ENCODE data around the gene KCNK1. TPM values are rescaled to one million over a fixed set of nuclear protein-coding genes. Genes with fewer than 3 reads are reported as not detected.

KCNK1 gene
- 1 to 10 TPM; 7.2 to 9.2 (median 7.7) TPM for polyA plus RNA-seq (ENCODE audit: insufficient read length in 4 of 4)

- DNase-seq (ENCODE audit: low read depth in 4 of 4, low spot score in 3 of 4), result peak; percentile 61 to 72 (median 66)
Measured at GRCh38 chr1:233613252-233614172, at the start of gene KCNK1. Gene KCNK1 (plus strand): TSS chr1:233614106. CDS start chr1:233614172, 66 bp downstream.

GRCh38 chr1:233565313-233565712, 48.6 kb upstream of the KCNK1 start:
- no peak for DNase-seq (ENCODE audit: low read depth in 4 of 4, low spot score in 3 of 4)

- DNase-seq (ENCODE audit: low read depth in 4 of 4, low spot score in 3 of 4), result no peak
Measured at GRCh38 chr1:233566886-233567285, 47.0 kb upstream of the KCNK1 start.

- DNase-seq (ENCODE audit: low read depth in 4 of 4, low spot score in 3 of 4), result peak in 1 of 4 donors; percentile 5
Measured at GRCh38 chr1:233569636-233570035, 44.3 kb upstream of the KCNK1 start.

- DNase-seq (ENCODE audit: low read depth in 4 of 4, low spot score in 3 of 4), result no peak
Measured at GRCh38 chr1:233570216-233570615, 43.7 kb upstream of the KCNK1 start.

- DNase-seq (ENCODE audit: low read depth in 4 of 4, low spot score in 3 of 4), result no peak
Measured at GRCh38 chr1:233570706-233571105, 43.2 kb upstream of the KCNK1 start.

- no peak for DNase-seq (ENCODE audit: low read depth in 4 of 4, low spot score in 3 of 4)
Measured at GRCh38 chr1:233572896-233573295, 41.0 kb upstream of the KCNK1 start.

- DNase-seq (ENCODE audit: low read depth in 4 of 4, low spot score in 3 of 4), result no peak
Measured at GRCh38 chr1:233575450-233575849, 38.5 kb upstream of the KCNK1 start.

- no peak for DNase-seq (ENCODE audit: low read depth in 4 of 4, low spot score in 3 of 4)
Measured at GRCh38 chr1:233582439-233582838, 31.5 kb upstream of the KCNK1 start.

GRCh38 chr1:233584376-233584775, 29.5 kb upstream of the KCNK1 start:
- no peak for DNase-seq (ENCODE audit: low read depth in 4 of 4, low spot score in 3 of 4)

- no peak for DNase-seq (ENCODE audit: low read depth in 4 of 4, low spot score in 3 of 4)
Measured at GRCh38 chr1:233584931-233585330, 29.0 kb upstream of the KCNK1 start.

GRCh38 chr1:233586301-233586700, 27.6 kb upstream of the KCNK1 start:
- DNase-seq (ENCODE audit: low read depth in 4 of 4, low spot score in 3 of 4), result no peak

- DNase-seq (ENCODE audit: low read depth in 4 of 4, low spot score in 3 of 4), result no peak
Measured at GRCh38 chr1:233587196-233587595, 26.7 kb upstream of the KCNK1 start.

- no peak for DNase-seq (ENCODE audit: low read depth in 4 of 4, low spot score in 3 of 4)
Measured at GRCh38 chr1:233587958-233588799, 25.7 kb upstream of the KCNK1 start.

GRCh38 chr1:233597489-233597901, 16.4 kb upstream of the KCNK1 start:
- DNase-seq (ENCODE audit: low read depth in 4 of 4, low spot score in 3 of 4), result no peak

GRCh38 chr1:233598891-233599541, 14.9 kb upstream of the KCNK1 start:
- DNase-seq (ENCODE audit: low read depth in 4 of 4, low spot score in 3 of 4), result no peak

- DNase-seq (ENCODE audit: low read depth in 4 of 4, low spot score in 3 of 4), result no peak
Measured at GRCh38 chr1:233599542-233600073, 14.3 kb upstream of the KCNK1 start.

GRCh38 chr1:233600488-233600887, 13.4 kb upstream of the KCNK1 start:
- no peak for DNase-seq (ENCODE audit: low read depth in 4 of 4, low spot score in 3 of 4)

- DNase-seq (ENCODE audit: low read depth in 4 of 4, low spot score in 3 of 4), result no peak
Measured at GRCh38 chr1:233603478-233603877, 10.4 kb upstream of the KCNK1 start.

- DNase-seq (ENCODE audit: low read depth in 4 of 4, low spot score in 3 of 4), result no peak
Measured at GRCh38 chr1:233605205-233605604, 8.7 kb upstream of the KCNK1 start.

- no peak for DNase-seq (ENCODE audit: low read depth in 4 of 4, low spot score in 3 of 4)
Measured at GRCh38 chr1:233606813-233607212, 7.1 kb upstream of the KCNK1 start.

All from right renal pelvis (tissue), 4 donors.